ENCODE results near the gene WDR33. TPM values are rescaled to one million over a fixed set of nuclear protein-coding genes. Genes with fewer than 3 reads are reported as not detected.

Gene WDR33
- total RNA-seq, 2 donors from 2014 or later: 76.3 to 82.5 TPM

DNA sequence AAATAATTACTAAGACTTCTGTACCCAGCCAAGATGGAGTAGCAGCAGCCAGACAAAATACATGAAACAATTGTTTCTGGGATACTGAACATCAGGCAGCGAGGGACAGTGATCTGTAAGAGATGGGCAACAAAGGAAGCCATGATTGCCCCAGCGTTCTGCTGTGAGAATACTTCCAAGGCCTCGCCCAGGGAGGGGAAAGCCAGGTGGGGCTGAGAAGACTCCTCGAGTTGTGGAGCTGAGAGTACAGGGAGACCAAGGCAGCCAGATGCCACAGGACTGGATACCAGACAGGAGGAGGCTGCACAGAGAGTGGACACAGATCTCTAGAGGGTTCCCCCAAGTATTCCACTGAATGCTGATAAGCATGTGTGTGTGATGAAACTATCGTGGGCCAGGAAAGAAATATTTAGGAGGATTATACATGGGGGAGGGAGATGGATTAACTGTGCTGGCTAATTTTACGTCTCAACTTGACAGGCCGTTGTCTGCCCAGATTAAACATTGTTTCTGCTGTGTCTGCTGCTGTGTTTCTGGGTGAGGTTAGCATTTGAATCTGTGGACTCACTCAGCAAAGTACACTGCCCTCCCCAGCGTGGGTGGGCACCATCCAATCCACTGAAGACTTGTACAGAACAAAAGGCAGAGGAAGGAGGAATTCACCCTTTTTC lies 125.4 kb downstream of the WDR33 start:
- Histone ChIP-seq H3K27me3 (ENCODE audit: control insufficient read depth, insufficient read depth, low read length, poor library complexity, severe bottlenecking) (no peaks in the 10 kb centered on the region), H3K9me3 (ENCODE audit: control insufficient read depth, low read length) (peaks cover 25% of the 10 kb centered on the region), H3K36me3 (ENCODE audit: control insufficient read depth, insufficient read depth, low read length) (no peaks in the 10 kb centered on the region), H3K4me1 (ENCODE audit: control insufficient read depth, insufficient read depth, low read length) (no peaks in the 10 kb centered on the region), H3K27ac (ENCODE audit: low read depth, low read length) (no peak overlapping the region), H3K4me3 (ENCODE audit: low read length) (no peak overlapping the region), H3K9ac (ENCODE audit: extremely low read depth, low read length, poor library complexity, severe bottlenecking) (no peak overlapping the region)
- Mint-ChIP-seq H3K36me3 (ENCODE audit: low read depth) (no peaks in the 10 kb centered on the region), H3K4me3 (no peak overlapping the region), H3K4me1 (peaks cover 2% of the 10 kb centered on the region), H3K27me3 (ENCODE audit: insufficient read depth) (peaks cover 1% of the 10 kb centered on the region), H3K9me3 (peaks cover 26% of the 10 kb centered on the region), H3K27ac (no peak overlapping the region)
- TF ChIP-seq, protein P1, sequence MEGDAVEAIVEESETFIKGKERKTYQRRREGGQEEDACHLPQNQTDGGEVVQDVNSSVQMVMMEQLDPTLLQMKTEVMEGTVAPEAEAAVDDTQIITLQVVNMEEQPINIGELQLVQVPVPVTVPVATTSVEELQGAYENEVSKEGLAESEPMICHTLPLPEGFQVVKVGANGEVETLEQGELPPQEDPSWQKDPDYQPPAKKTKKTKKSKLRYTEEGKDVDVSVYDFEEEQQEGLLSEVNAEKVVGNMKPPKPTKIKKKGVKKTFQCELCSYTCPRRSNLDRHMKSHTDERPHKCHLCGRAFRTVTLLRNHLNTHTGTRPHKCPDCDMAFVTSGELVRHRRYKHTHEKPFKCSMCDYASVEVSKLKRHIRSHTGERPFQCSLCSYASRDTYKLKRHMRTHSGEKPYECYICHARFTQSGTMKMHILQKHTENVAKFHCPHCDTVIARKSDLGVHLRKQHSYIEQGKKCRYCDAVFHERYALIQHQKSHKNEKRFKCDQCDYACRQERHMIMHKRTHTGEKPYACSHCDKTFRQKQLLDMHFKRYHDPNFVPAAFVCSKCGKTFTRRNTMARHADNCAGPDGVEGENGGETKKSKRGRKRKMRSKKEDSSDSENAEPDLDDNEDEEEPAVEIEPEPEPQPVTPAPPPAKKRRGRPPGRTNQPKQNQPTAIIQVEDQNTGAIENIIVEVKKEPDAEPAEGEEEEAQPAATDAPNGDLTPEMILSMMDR (conservative IDR thresholded peaks at IDR 0.05): no peak
- no peak for DNase-seq
- 79 to 91% methylated on average over 7 to 8 of the region's 8 CpGs for WGBS, 2 experiments (ENCODE audit: insufficient coverage in 1 of 2, insufficient read length in 1 of 2)

DNA sequence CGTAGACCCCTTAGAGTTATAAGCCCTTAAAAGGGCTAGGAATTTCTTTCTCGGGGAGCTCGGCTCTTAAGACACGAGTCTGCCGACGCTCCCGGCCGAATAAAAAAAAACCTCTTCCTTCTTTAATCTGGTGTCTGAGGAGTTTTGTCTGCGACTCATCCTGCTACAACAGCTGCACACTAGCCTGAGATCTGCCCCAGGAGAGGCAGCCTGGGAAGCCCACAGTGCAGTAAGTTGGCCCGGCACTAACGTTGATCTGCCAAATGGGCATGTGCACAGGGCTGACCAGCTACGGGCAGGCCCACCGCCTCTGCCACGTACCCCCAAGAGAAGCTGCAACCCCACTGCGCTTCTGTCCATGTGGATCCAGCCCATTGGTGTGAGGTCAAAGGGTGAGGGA lies 127.2 kb downstream of the WDR33 start:
- Mint-ChIP-seq H3K27me3 (ENCODE audit: insufficient read depth) (peaks cover 3% of the 10 kb centered on the region), H3K9me3 (peaks cover 10% of the 10 kb centered on the region), H3K36me3 (ENCODE audit: low read depth) (no peaks in the 10 kb centered on the region), H3K4me3 (no peak overlapping the region), H3K4me1 (peaks cover 2% of the 10 kb centered on the region), H3K27ac (peak overlapping the region; percentile 8)
- Histone ChIP-seq H3K4me1 (ENCODE audit: control insufficient read depth, insufficient read depth, low read length) (no peaks in the 10 kb centered on the region), H3K27ac (ENCODE audit: low read depth, low read length) (no peak overlapping the region), H3K9ac (ENCODE audit: extremely low read depth, low read length, poor library complexity, severe bottlenecking) (no peak overlapping the region), H3K36me3 (ENCODE audit: control insufficient read depth, insufficient read depth, low read length) (no peaks in the 10 kb centered on the region), H3K9me3 (ENCODE audit: control insufficient read depth, low read length) (peaks cover 10% of the 10 kb centered on the region), H3K4me3 (ENCODE audit: low read length) (no peak overlapping the region), H3K27me3 (ENCODE audit: control insufficient read depth, insufficient read depth, low read length, poor library complexity, severe bottlenecking) (peaks cover 1% of the 10 kb centered on the region)
- WGBS, 2 experiments (ENCODE audit: insufficient coverage in 1 of 2, insufficient read length in 1 of 2): 86 to 100% methylated on average over 5 to 15 of the region's 15 CpGs
- peak; percentile 29 for DNase-seq
- TF ChIP-seq, protein P1 (conservative IDR thresholded peaks at IDR 0.05): no peak

DNA sequence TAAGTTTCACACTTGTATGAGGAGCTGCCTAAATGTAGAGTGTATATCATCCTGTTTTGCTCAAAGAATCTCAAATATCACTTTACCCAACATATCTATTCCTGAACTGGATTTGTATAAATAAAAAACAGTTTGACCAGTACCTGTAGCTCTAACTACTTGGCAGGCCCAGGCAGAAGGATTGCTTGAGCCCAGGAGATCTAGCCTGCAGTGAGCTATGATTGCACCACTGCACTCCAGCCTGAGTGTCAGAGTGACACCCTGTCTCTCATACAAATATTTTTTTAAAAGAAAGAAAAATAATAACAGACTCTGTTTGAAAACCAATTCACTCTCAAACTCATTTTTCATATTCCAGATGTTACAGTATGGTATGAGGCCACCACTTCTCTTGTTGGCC lies 127.9 kb downstream of the WDR33 start:
- peaks cover 3% of the 10 kb centered on the region for H3K9me3 ChIP-seq (ENCODE audit: control insufficient read depth, low read length)
- Mint-ChIP-seq H3K27ac (no peak overlapping the region), H3K27me3 (ENCODE audit: insufficient read depth) (peaks cover 10% of the 10 kb centered on the region), H3K4me1 (peaks cover 2% of the 10 kb centered on the region), H3K9me3 (peaks cover 3% of the 10 kb centered on the region), H3K36me3 (ENCODE audit: low read depth) (no peaks in the 10 kb centered on the region), H3K4me3 (no peak overlapping the region)
- H3K27ac ChIP-seq (ENCODE audit: low read depth, low read length): no peak overlapping the region
- TF ChIP-seq, protein P1 (conservative IDR thresholded peaks at IDR 0.05): no peak
- H3K36me3 ChIP-seq (ENCODE audit: control insufficient read depth, insufficient read depth, low read length): no peaks in the 10 kb centered on the region
- H3K9ac ChIP-seq (ENCODE audit: extremely low read depth, low read length, poor library complexity, severe bottlenecking): no peak overlapping the region
- no peak for DNase-seq
- peaks cover 8% of the 10 kb centered on the region for H3K27me3 ChIP-seq (ENCODE audit: control insufficient read depth, insufficient read depth, low read length, poor library complexity, severe bottlenecking)
- H3K4me1 ChIP-seq (ENCODE audit: control insufficient read depth, insufficient read depth, low read length): no peaks in the 10 kb centered on the region
- H3K4me3 ChIP-seq (ENCODE audit: low read length): no peak overlapping the region

Data from endodermal cell (in vitro differentiated cells).